ENCODE data around the gene LZTFL1.

The LZTFL1 gene

GRCh38 chr3:45830121-45830520, 11.8 kb downstream of the LZTFL1 start:
- no peak for DNase-seq (ENCODE audit: extremely low read depth, low read depth)
- TF ChIP-seq, protein P1, sequence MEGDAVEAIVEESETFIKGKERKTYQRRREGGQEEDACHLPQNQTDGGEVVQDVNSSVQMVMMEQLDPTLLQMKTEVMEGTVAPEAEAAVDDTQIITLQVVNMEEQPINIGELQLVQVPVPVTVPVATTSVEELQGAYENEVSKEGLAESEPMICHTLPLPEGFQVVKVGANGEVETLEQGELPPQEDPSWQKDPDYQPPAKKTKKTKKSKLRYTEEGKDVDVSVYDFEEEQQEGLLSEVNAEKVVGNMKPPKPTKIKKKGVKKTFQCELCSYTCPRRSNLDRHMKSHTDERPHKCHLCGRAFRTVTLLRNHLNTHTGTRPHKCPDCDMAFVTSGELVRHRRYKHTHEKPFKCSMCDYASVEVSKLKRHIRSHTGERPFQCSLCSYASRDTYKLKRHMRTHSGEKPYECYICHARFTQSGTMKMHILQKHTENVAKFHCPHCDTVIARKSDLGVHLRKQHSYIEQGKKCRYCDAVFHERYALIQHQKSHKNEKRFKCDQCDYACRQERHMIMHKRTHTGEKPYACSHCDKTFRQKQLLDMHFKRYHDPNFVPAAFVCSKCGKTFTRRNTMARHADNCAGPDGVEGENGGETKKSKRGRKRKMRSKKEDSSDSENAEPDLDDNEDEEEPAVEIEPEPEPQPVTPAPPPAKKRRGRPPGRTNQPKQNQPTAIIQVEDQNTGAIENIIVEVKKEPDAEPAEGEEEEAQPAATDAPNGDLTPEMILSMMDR (IDR thresholded peaks at IDR 0.05; ENCODE audit: low read depth, low read length, missing control alignments): no peak
- H3K4me3 ChIP-seq (replicated peaks; ENCODE audit: low read depth, low read length): no peak overlapping the region

DNA sequence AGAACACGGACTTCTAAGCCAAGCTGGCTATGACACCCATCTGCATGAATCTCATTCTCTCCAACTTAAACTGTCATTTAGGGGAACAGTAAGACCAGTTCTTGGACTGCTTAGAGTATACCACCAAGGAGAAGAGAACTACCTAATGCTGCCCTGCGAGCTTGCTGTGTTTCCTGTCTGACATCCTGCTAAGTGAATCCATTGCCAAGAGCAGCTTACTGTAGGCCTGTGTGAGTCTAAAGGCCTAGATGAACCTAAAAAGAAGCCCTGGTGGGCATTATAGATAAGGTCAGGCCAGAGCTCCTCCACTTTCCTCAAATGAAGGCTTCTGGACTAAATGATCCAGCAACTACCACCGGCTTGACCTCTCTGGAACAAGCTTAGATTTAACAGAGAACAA, 15.0 kb downstream of the LZTFL1 start:
- no peak for DNase-seq (ENCODE audit: extremely low read depth, low read depth)
- no peak overlapping the region for H3K4me3 ChIP-seq (replicated peaks; ENCODE audit: low read depth, low read length)
- TF ChIP-seq, protein P1 (IDR thresholded peaks at IDR 0.05; ENCODE audit: low read depth, low read length, missing control alignments): no peak

DNA sequence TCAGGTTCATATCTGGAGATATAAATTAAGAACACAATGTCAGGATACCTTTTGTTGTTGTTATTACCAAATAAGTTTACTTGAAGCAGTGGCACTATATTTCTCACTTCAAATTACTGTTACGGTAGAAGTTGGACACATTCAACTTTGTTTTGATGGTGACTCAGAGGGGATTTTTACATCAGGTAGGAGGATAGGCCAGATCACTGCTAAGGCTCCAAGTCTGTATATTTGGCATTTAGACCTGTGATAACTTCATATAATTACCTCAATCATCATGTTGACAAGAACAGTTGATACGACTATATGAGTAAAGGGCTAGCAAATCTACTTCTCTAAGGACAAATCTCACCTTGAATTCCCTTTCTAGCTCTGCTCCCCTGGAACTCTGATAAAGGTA, 15.6 kb downstream of the LZTFL1 start:
- TF ChIP-seq, protein P1 (IDR thresholded peaks at IDR 0.05; ENCODE audit: low read depth, low read length, missing control alignments): no peak
- no peak for DNase-seq (ENCODE audit: extremely low read depth, low read depth)
- H3K4me3 ChIP-seq (replicated peaks; ENCODE audit: low read depth, low read length): no peak overlapping the region

DNA sequence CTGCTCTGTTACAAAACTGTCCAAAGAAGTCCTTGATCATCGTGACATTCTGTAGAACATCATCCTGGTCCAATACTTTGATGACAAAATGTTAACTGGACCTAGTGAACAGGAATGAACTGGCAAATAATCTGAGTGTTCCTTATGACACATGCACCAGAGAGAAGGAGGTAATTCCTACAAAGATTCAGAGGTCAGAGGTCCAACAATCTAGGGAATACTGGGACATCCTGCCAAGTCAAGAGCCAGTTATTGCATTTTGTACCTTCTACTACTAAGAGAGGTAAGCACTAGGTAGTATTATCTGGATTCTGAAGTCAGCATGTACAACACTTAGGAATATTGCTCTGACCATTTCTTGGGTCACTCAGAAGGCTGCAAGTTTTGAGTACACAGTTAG, 20.8 kb downstream of the LZTFL1 start:
- no peak for DNase-seq (ENCODE audit: extremely low read depth, low read depth)
- no peak overlapping the region for H3K4me3 ChIP-seq (replicated peaks; ENCODE audit: low read depth, low read length)
- TF ChIP-seq, protein P1 (IDR thresholded peaks at IDR 0.05; ENCODE audit: low read depth, low read length, missing control alignments): no peak

DNA sequence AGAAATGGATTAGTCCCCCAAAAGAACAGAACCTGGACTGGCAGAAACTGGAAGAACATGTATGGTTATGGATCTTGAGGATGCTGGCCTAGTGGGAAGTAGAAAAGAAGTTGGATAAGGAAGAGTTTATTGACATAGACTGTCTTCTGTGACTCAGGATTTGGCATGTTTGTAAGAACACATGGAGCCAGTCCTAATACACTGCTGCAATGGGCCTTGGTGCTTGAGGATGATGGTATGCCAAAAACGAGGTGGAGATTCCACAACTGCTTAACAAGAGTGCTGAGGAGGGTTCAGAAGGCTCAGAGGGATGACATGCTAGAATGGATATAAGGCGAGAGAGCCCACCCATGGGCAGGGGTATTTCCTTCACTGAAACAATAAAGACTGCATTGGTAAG, 22.4 kb downstream of the LZTFL1 start:
- no peak for DNase-seq (ENCODE audit: extremely low read depth, low read depth)
- TF ChIP-seq, protein P1 (IDR thresholded peaks at IDR 0.05; ENCODE audit: low read depth, low read length, missing control alignments): no peak
- H3K4me3 ChIP-seq (replicated peaks; ENCODE audit: low read depth, low read length): no peak overlapping the region

GRCh38 chr3:45817831-45818522, 23.9 kb downstream of the LZTFL1 start:
- no peak overlapping the region for H3K4me3 ChIP-seq (replicated peaks; ENCODE audit: low read depth, low read length)
- DNase-seq (ENCODE audit: extremely low read depth, low read depth): peak; percentile 70
- TF ChIP-seq, protein P1 (IDR thresholded peaks at IDR 0.05; ENCODE audit: low read depth, low read length, missing control alignments): no peak

DNA sequence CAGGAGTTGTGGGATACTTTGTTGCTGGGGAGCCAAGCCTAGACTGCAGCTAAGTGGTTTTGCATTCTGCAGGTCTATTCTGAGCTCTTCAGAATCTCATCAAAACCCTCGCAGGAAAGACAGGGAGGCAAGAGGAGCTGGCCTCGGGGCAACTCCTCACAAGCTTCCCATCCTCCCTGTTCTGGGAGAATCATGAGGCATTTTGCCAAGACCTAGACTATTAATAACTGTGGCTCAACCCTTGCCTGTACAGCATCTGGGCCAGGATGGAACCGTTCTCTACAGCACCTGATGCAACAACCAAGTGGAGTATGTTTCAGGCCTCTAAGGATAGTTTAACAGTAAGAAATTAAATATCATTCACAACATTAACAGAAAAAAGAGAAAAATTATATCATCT, 25.4 kb downstream of the LZTFL1 start:
- TF ChIP-seq, protein P1 (IDR thresholded peaks at IDR 0.05; ENCODE audit: low read depth, low read length, missing control alignments): no peak
- DNase-seq (ENCODE audit: extremely low read depth, low read depth): no peak
- no peak overlapping the region for H3K4me3 ChIP-seq (replicated peaks; ENCODE audit: low read depth, low read length)
